HepG2 (cell line): Measurements from ENCODE around the gene ACAP3. TPM values are rescaled to one million over a fixed set of nuclear protein-coding genes. Genes with fewer than 3 reads are reported as not detected.
A peak's percentile ranks its signal among the peaks of the same experiment; 100 is the strongest.

Source experiments
- ARID5B ChIP-seq: IDR thresholded peaks from 2 replicates; pipeline ENCODE4 v1.4.0; 2020; ENCODE audit warnings: mild to moderate bottlenecking, missing genetic modification reagents
- FOXK1 ChIP-seq: sonication (generic); formaldehyde crosslinking; IDR thresholded peaks from 2 replicates; pipeline ENCODE4 v1.4.0; 2020; ENCODE audit warnings: low read depth, missing genetic modification reagents, borderline replicate concordance
- HNF4A ChIP-seq: sonication (generic); formaldehyde crosslinking; IDR thresholded peaks from 2 replicates; pipeline ENCODE4 v1.4.0; 2020; ENCODE audit warnings: missing genetic modification reagents
- HNRNPH1 ChIP-seq: fragments of 200-400 bp; formaldehyde crosslinking; optimal IDR thresholded peaks from 2 replicates; pipeline ENCODE3; 2017; ENCODE audit warnings: mild to moderate bottlenecking, low read depth, low read length
- MEIS1 ChIP-seq: sonication (generic); formaldehyde crosslinking; IDR thresholded peaks from 2 replicates; pipeline ENCODE4 v1.9.0; 2021; ENCODE audit warnings: mild to moderate bottlenecking, missing genetic modification reagents, moderate library complexity, borderline replicate concordance
- MNT ChIP-seq: fragments of 450-650 bp; IDR thresholded peaks from 2 replicates; pipeline ENCODE4 v1.6.1; 2016
- NFRKB ChIP-seq: fragments of 450-650 bp; IDR thresholded peaks from 2 replicates; pipeline ENCODE4 v1.6.1; 2017
- PAX8 ChIP-seq: sonication (generic); formaldehyde crosslinking; IDR thresholded peaks from 2 replicates; pipeline ENCODE4 v1.8.0; 2022; ENCODE audit warnings: mild to moderate bottlenecking, missing genetic modification reagents, borderline replicate concordance
- REL ChIP-seq: sonication (generic); formaldehyde crosslinking; conservative IDR thresholded peaks from 2 replicates; pipeline ENCODE4 v1.8.0; 2022; ENCODE audit warnings: mild to moderate bottlenecking, missing genetic modification reagents, moderate library complexity
- SALL1 ChIP-seq: sonication (generic); formaldehyde crosslinking; IDR thresholded peaks from 2 replicates; pipeline ENCODE4 v1.8.0; 2022; ENCODE audit warnings: mild to moderate bottlenecking, missing genetic modification reagents
- SAP130 ChIP-seq: IDR thresholded peaks from 2 replicates; pipeline ENCODE4 v1.6.1; 2016; ENCODE audit warnings: low read depth
- SATB2 ChIP-seq: sonication (generic); formaldehyde crosslinking; IDR thresholded peaks from 2 replicates; pipeline ENCODE4 v1.5.0; 2020; ENCODE audit warnings: missing genetic modification reagents
- SOX5 ChIP-seq: IDR thresholded peaks from 2 replicates; pipeline ENCODE4 v1.6.1; 2016; ENCODE audit warnings: borderline replicate concordance
- THAP11 ChIP-seq: IDR thresholded peaks from 2 replicates; pipeline ENCODE4 v1.6.1; 2016; ENCODE audit warnings: missing biosample characterization, missing genetic modification reagents
- ZBTB3 ChIP-seq: sonication (generic); formaldehyde crosslinking; IDR thresholded peaks from 2 replicates; pipeline ENCODE4 v1.4.0; 2020; ENCODE audit warnings: low read depth, mild to moderate bottlenecking, moderate library complexity, missing genetic modification reagents, borderline replicate concordance
- ZFY ChIP-seq: sonication (generic); formaldehyde crosslinking; IDR thresholded peaks from 2 replicates; pipeline ENCODE4 v1.4.0; 2020; ENCODE audit warnings: missing genetic modification reagents
- ZKSCAN8 ChIP-seq: IDR thresholded peaks from 2 replicates; pipeline ENCODE4 v1.6.1; 2016; ENCODE audit warnings: borderline replicate concordance, missing genetic modification reagents, missing compliant biosample characterization
- ZNF274 ChIP-seq: sonication (generic); formaldehyde crosslinking; IDR thresholded peaks from 2 replicates; pipeline ENCODE4 v1.5.1; 2020; ENCODE audit warnings: mild to moderate bottlenecking, missing genetic modification reagents
- ZNF343 ChIP-seq: sonication (generic); formaldehyde crosslinking; IDR thresholded peaks from 2 replicates; pipeline ENCODE4 v1.4.0; 2020; ENCODE audit warnings: mild to moderate bottlenecking, missing genetic modification reagents
- ZNF674 ChIP-seq: sonication (generic); formaldehyde crosslinking; IDR thresholded peaks from 2 replicates; pipeline ENCODE4 v1.5.0; 2020; ENCODE audit warnings: low read depth, mild to moderate bottlenecking, missing genetic modification reagents
- ZNF75D ChIP-seq: sonication (generic); formaldehyde crosslinking; IDR thresholded peaks from 2 replicates; pipeline ENCODE4 v1.8.1; 2023; ENCODE audit warnings: missing genetic modification reagents, mild to moderate bottlenecking, borderline replicate concordance
- ZNF775 ChIP-seq: sonication (generic); formaldehyde crosslinking; IDR thresholded peaks from 2 replicates; pipeline ENCODE4 v1.4.0; 2020; ENCODE audit warnings: missing genetic modification reagents, mild to moderate bottlenecking, moderate library complexity, borderline replicate concordance
- ZNF850 ChIP-seq: sonication (generic); formaldehyde crosslinking; conservative IDR thresholded peaks from 2 replicates; pipeline ENCODE4 v1.9.0; 2021; ENCODE audit warnings: mild to moderate bottlenecking, missing genetic modification reagents
- polyA plus RNA-seq, 8 experiments: library from polyadenylated mRNA; depleted of rRNA in 3 of 8; stranded (reverse) in 7 of 8; unstranded in 1 of 8; fragments of >200 nt; fragmentation: Illumina TruSeq in 4 of 8; extraction: Trizol in 4 of 8; gene quantifications; 2 replicates each; pipeline versions ENCODE4 v1.2.1 to v1.2.3, GENCODE V29; 2011 to 2016; ENCODE audit warnings: low read depth in 4 of 8, missing spikeins in 1 of 8, mixed read lengths in 1 of 8; ENCODE audit not compliant: insufficient read depth in 1 of 8
- total RNA-seq, 5 experiments: library from RNA; depleted of rRNA; stranded (reverse); fragments of >200 nt; fragmentation: Illumina TruSeq; extraction: Trizol; gene quantifications; 2 replicates each; pipeline ENCODE4 v1.2.3, GENCODE V29; 2016; ENCODE audit warnings: low read depth in 1 of 5

The ACAP3 gene
- total and polyA plus RNA-seq, 2 of the 13 experiments (the other 11 are each of a cell fraction or from before 2014, with no cell fraction given), result 29.4 to 50.8 TPM

- no peak for TF ChIP-seq FOXK1 (CRISPR knock-in tag)
- no peak for TF ChIP-seq ZNF850 (CRISPR knock-in tag)
- 0 out of 2 replicates have a peak, but pooled peaks have one; percentile 65 for TF ChIP-seq PAX8 (CRISPR knock-in tag)
- TF ChIP-seq ZKSCAN8 (CRISPR knock-in tag), result no peak
- 0 out of 2 replicates have a peak, but pooled peaks have one; percentile 74 for TF ChIP-seq ZNF343 (CRISPR knock-in tag)
- peak; percentile 75 for TF ChIP-seq ZFY (CRISPR knock-in tag)
- no peak for TF ChIP-seq ZNF274
- TF ChIP-seq NFRKB, result no peak
- TF ChIP-seq ZBTB3 (CRISPR knock-in tag), result no peak
- TF ChIP-seq ZNF775 (CRISPR knock-in tag), result no peak
- TF ChIP-seq SAP130 (CRISPR knock-in tag), result peak; percentile 73
- no peak for TF ChIP-seq HNRNPH1
- no peak for TF ChIP-seq MNT
- TF ChIP-seq ZNF674 (CRISPR knock-in tag), result no peak
- no peak; the same call in 1 of the 2 replicates for TF ChIP-seq MEIS1 (CRISPR knock-in tag)
- peak; percentile 40; the same call in 1 of the 2 replicates for TF ChIP-seq THAP11 (CRISPR knock-in tag)
- no peak for TF ChIP-seq ZNF75D
- peak; percentile 61 for TF ChIP-seq SALL1
- no peak for TF ChIP-seq SOX5
- no peak for TF ChIP-seq REL (CRISPR knock-in tag)
- no peak for TF ChIP-seq ARID5B (CRISPR knock-in tag)
- peak; percentile 72 for TF ChIP-seq HNF4A
- no peak for TF ChIP-seq SATB2 (CRISPR knock-in tag)
These were observed 20.2 kb downstream of the ACAP3 start (continued) for GRCh38 chr1:1287288-1288110.
